Measurements from ENCODE around the gene CACNA1B. TPM values are rescaled to one million over a fixed set of nuclear protein-coding genes. Genes with fewer than 3 reads are reported as not detected.

Gene CACNA1B
- total RNA-seq, 1 experiment from 2014 or later, result 1.7 TPM

- Histone ChIP-seq H3K4me3 (replicated peaks in 1 of 2; ENCODE audit: low read depth in 1 of 2, low read length in 2 of 2) (no peak overlapping the region), H3K4me1 (ENCODE audit: control insufficient read depth in 1 of 2, insufficient read depth in 2 of 2, low read length in 2 of 2) (no peaks in the 10 kb centered on the region), H2AFZ (ENCODE audit: low read depth, low read length, poor library complexity, severe bottlenecking) (no peak overlapping the region), H3K79me2 (ENCODE audit: insufficient read depth, low read length) (no peaks in the 10 kb centered on the region), H4K20me1 (ENCODE audit: insufficient read depth) (no peaks in the 10 kb centered on the region), H3K9me3 (ENCODE audit: control insufficient read depth in 1 of 2, insufficient read depth in 1 of 2, low read depth in 1 of 2, low read length in 2 of 2) (no peaks in the 10 kb centered on the region), H3K9ac (ENCODE audit: low read length) (no peak overlapping the region), H3K27me3 (ENCODE audit: insufficient read depth, low read length) (no peaks in the 10 kb centered on the region), H3K4me2 (ENCODE audit: low read length) (no peak overlapping the region), H3K9me2 (ENCODE audit: insufficient read depth) (no peaks in the 10 kb centered on the region), H3K36me3 (ENCODE audit: control insufficient read depth in 1 of 2, insufficient read depth in 2 of 2, low read length in 2 of 2) (no peaks in the 10 kb centered on the region), H3K27ac (ENCODE audit: low read depth, low read length) (no peak overlapping the region)
- CTCF ChIA-PET, result no interaction called here
- BruUV-seq (replicated peaks), result no TSS peak
- ATAC-seq (no peak), DNase-seq (ENCODE audit: low read depth, low spot score) (no peak)
- TF ChIP-seq ATF3 (IDR thresholded peaks at IDR 0.05) (no peak), SIN3A (IDR thresholded peaks at IDR 0.05; ENCODE audit: low read depth) (no peak), CTCF (IDR thresholded peaks at IDR 0.05 in 2 of 3, conservative IDR thresholded peaks at IDR 0.05 in 1 of 3; ENCODE audit: borderline replicate concordance in 1 of 3, insufficient read depth in 1 of 3, low read depth in 2 of 3, low read length in 2 of 3) (no peak), EGR1 (IDR thresholded peaks at IDR 0.05; ENCODE audit: low read depth) (no peak), SRF (IDR thresholded peaks at IDR 0.05; ENCODE audit: low read depth) (no peak), ELF1 (IDR thresholded peaks at IDR 0.05; ENCODE audit: borderline replicate concordance, low read depth) (no peak), ZBTB33 (IDR thresholded peaks at IDR 0.05; ENCODE audit: extremely low read depth, insufficient replicate concordance, low read length) (no peak), CBX3 (IDR thresholded peaks at IDR 0.05; ENCODE audit: low read depth) (no peak), RAD21 (IDR thresholded peaks at IDR 0.05; ENCODE audit: low read depth) (no peak), SP1 (IDR thresholded peaks at IDR 0.05; ENCODE audit: low read depth) (no peak), YY1 (IDR thresholded peaks at IDR 0.05; ENCODE audit: extremely low read depth, insufficient replicate concordance, low read depth, low read length) (no peak), ZFX (IDR thresholded peaks at IDR 0.05) (no peak)
- intact Hi-C loops (cut with micrococcal nuclease), result no loop called here
- POLR2A ChIA-PET, result no interaction called here
- RAD21 ChIA-PET (ENCODE audit: low non-redundant PET in 1 of 2, low total read pairs in 2 of 2, uncharacterized antibody in 2 of 2, unreplicated experiment in 2 of 2), result no interaction called here
Observed at GRCh38 chr9:138122201-138122600, 244.6 kb downstream of the CACNA1B start.
